A204.1 (cell line): ENCODE results near the gene TMEM178B.

Source experiments
- FAIRE-seq: peaks from 2 replicates; lab custom pipeline; 2012; peaks lifted over from hg19 to GRCh38; lab: Jason Lieb, UNC

The TMEM178B gene

DNA sequence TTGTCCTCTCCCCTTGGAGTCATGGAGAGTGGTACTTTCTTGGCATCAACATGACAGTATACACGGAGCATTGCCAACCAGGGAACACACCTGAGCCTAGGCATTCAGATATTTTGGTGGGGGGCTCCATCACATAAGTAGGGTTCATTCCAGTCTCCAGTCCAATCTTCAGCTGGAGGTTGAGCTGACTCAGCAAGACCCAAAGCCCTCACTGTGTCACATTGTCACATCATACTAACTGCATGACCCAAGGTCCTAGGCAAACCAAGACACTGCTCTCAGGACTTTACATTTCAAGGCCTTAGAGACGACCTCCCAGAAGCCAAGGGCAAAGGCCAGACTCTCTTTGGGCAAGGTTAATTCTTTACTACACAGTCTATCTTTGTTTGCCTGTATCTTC, 190.1 kb downstream of the TMEM178B start:
- no peak for FAIRE-seq

DNA sequence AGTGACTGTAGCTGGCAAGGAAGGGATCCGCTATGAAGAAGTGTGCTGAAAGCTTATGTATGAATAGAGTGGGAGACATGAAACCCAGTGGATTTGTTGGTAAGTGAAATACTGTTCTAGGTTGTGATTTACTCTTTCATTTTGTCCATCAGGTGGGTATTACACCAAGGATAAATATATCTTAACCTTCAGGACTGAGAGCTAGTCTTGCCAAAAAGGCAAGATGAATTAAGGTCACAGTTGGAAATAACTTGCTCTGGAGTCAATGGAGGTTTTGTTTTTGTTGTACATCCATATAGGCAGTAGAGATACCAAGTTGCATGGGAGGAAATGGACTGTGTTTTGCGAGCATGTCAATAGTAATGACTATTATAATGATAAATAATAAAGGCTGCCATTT, 190.6 kb downstream of the TMEM178B start:
- no peak for FAIRE-seq

DNA sequence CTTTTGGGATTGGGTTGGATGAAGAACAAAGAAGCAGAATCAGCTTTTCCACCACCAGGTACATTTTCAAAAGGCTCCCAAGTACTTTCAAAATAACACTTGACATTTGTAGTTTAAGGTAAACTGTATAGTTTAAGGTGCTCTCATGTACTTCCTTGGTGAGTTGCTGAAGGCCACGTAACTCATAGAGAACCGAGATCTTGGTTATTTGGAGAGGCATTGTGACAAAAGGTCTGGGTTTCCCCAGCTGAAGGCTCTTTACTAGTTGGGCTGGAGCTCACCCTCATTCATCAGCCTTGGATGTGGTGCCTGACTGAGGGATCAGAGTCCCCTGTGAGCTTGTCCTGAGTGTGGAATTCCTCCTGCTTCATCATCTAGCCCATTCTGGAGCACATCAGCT, 191.8 kb downstream of the TMEM178B start:
- no peak for FAIRE-seq

DNA sequence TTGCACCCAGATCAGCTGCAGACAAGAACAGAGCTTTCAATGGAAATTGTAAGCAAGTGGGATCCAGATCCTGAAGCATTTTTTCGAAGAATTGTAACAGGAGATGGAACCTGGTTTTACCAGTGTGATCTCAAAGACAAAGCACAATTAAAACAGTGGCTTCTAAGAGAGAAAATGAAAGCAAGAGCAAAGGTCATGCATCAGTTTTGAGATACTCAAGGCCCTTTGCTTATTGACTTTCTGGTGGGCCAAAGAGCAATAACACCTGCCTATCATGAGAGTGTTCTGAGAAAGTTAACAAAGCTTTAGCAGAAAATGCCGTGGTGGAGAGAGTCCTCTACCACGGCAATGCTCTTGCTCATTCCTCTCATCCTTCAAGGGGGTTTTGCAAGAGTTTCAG, 194.8 kb downstream of the TMEM178B start:
- FAIRE-seq: no peak

DNA sequence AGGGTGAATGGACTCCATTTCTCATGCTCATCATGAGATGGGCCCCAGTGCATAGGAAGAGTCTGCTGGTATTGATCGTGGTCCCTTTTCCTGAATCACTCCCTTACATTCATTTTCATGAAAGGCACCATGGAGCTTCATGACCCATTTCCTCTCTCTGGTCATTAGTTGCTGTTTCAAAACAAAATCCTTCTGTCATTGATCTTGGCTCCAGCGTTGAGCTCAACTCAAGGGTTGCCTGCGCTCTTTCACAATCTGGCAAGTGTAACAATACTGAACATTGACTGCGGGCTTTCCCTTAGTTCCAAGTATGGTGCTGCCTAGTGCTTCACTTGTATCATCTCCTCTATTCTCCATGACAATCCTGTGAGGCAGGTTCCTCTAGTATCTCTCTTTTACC, 197.6 kb downstream of the TMEM178B start:
- no peak for FAIRE-seq

DNA sequence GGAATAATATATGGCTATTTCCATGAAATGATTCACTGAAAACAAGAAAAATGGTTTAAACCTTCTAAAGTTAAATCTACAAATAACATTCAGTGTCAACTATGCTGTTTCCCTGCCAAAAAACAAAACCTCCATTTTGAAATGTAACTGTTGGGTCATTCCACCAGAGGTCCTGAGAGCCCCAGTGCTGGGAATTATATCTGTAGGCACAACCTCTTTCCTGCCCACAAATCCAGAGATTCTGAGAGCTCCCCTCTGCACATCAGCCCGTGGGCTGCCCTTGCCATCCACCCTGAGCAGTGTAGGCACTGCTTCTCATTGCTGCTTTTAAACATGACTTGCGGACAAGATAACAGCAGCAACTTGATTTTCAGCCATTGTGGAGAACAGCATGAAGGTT, 198.6 kb downstream of the TMEM178B start:
- FAIRE-seq: no peak

DNA sequence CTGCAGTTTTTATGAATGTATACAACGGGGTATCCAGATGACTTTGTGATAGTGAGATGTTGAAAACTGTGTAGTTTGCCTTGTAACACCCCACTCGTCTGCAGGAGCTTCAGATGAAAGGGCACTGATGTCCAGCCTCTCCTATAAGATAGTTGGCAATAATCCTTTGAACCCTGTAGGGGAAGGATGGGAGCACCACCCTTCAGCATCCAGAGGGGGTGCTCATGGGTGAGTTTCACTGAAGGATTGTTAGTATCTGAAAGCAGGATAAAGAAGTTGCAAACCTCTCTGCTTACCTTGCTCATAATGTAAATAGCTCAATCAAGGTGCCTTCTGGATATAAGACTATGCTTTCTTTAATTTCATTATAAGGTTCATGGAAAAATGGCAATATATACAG, 201.5 kb downstream of the TMEM178B start:
- FAIRE-seq: no peak

DNA sequence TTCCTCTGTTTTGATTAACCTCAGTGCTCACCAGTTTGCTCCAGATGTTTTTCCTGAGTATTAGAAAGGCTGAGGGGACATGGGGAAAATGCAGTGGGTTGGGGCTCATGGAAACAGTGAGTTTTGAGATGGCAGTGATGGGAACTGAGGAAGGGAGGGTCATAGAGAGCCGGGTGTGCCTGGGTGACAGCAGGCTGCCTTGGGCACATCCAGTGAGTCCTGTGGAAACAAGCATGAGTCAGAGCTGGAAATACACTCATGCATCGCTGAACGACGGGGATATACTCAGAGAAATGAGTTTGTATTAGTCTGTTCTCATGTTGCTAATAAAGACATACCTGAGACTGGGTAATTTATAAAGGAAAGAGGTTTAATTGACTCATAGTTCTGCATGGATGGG, 202.2 kb downstream of the TMEM178B start:
- FAIRE-seq: no peak

DNA sequence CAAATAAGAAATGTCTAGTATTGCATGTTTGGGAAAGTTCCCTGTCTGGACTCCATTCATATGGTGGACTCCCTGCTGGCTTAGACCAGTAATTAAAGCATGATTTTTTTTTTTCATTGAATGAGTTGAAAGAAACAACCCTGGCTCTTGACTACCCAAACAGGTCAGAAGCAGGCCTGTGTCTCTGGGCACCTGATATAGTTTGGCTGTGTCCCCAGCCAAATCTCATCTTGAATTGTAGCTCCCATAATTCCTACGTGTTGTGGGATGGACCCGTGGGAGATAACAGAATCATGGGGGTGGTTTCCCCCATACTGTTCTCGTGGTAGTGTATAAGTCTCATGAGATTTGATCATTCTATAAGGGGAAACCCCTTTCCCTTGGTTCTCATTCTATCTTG, 206.2 kb downstream of the TMEM178B start:
- FAIRE-seq: no peak

DNA sequence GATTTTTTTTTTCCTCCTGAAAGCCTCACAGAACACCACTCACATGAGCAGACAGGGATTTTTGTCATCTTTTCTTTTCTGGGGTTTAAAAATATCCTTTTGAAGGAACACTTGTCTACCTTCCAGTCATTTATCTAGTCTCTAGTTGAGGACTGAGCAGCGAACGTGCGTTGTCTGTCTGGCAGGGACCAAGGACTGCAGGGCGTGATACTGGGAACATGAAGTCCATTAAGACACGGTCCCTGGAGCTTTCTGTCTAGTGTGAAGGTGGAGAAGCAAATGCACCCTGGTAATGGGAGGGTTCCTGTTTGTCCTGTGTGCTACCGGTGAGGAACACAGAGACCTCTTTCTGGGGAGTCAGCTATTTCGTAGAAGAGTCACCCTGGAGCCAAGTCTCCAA, 207.4 kb downstream of the TMEM178B start:
- FAIRE-seq: no peak

DNA sequence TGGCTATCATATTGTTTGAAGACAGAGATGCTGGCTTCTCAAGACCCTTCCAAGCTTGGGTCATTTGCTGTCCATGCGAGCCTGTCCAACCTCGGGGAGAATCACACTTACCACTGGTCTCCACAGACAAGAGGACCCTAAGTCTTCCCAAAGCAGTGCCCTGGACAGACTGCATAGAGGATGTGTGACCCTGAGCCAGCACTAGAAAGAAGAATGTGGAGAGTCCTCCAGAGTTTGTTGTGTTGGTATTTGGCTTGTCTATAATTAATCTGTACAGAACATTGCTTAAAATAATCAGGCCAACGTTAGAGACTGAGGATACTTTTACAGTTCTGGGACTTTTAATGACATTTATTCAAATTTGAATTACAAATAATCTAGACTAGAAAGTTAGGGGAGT, 212.7 kb downstream of the TMEM178B start:
- FAIRE-seq: no peak

DNA sequence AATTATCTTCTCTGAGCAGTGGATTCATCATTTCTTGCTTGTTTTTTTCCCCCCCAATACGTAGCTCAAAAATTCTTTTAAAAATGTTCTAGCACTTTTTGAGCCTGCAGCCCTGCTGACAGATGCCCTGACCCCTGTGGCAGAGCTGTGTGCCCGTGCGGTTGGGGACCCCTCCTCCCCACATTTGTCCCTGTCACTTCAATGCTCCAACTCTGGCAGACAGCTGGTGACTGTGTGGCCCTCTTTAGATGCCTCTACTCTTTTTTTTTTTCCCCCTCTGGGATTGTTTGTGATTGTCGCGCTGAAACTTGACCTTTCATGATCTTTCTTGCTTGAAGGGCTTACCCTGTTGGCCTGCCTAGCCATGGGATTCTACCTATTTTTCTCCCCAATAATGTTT, 214.1 kb downstream of the TMEM178B start:
- no peak for FAIRE-seq

DNA sequence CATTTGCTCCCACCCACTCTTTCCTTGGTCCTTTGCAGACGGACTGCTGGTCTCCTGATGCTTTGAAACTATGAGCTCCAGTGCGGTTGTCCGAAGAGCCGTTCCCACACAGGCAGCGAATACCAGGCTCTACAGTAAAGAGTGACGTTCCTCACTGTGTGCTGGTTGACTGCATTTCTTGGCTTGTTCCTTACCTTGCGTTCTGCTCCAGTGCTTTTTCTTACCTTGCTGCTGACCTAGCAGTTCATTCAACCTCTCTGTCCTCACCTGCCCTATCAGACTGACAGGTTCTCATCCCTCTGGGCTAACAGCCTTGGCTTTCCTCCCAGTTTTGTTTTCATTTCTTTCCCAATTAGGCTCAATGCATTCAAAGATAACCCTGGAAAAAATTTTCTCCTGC, 214.8 kb downstream of the TMEM178B start:
- no peak for FAIRE-seq

DNA sequence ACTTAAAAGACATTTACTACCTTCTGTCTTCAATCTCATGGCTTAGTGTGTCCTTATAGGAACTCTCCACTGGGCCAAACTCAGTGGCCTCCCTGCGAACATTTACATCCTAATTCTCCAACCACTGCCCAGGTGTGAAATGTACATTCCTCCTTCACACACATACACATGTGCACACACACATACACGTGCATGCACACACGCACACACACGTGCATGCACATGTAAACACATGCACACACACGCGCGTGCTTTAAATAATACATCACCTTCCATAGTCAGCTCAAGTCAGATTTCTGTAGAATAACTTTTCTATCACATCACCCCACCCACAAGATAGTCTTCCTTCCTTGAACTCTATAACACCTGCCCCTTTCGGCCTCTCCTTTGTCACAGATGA, 216.5 kb downstream of the TMEM178B start:
- FAIRE-seq: no peak

DNA sequence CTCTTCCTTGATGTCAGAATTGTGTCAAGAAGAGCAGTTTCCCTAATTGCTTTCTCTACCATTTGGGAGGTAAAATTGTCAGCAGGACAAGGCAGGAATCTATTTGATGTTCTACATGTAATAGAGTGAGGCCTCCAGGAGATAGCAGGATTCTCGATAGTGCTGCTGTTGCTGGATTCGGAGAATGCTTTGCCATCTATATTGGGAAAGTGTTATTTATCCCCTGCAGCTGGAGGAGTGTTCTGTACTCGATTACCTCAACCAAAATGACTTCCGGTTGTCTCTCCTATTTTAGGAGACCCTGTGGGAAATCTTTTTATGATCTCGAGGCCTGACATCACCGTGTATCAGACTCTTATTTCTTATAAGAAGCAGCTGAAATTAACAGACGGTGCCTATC, 217.1 kb downstream of the TMEM178B start:
- FAIRE-seq: no peak

DNA sequence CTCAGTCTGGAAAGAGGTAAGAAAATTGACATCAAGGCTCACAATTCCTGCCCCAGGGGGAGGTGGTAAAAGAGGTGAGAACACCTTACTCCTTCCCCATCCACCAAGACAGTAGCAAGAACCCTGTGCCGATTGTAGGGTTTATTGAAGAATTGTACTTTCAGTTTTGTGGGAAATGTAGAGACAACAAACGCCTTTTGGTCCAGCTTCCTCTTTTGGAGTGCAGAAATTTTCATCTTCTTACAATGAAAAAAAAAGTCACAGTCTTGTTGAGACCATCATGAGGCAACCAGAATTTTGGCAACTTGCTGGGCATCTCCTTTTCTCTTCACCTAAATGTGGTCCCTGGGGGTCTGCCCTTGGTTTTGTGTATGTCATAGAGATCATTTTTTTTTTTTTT, 217.7 kb downstream of the TMEM178B start:
- no peak for FAIRE-seq

DNA sequence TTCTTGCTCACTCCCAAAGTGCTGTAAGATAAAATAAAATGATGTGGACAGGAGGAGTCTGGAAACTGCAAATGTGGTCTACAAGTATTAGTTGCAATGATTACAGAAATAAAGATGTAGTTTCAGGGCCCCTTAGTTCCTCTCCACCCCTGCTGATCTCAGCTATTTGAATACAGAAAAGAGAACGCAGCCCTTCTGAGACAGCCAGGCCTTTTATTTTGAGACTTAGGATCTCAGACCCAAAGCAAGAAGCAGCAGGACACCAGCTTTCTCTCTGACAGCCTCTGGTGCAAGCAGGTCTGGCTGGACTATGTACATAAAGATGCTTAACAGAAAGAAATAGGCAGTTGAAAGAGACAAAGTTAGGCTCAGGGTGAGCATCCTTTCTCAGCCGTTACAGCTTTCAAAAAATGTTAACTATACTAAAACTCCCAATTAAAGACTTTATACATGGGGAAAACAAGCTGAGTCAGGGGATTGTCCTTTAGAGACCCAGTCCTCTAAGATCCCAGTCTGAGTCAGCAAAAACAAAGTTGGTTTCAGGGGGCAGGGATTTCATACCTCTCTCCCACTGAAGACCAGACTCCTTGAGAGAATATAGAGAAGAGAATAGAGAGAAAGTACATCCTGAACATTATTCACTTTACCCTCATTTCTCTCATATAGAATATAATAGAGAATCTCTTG, 220.4 kb downstream of the TMEM178B start:
- no peak for FAIRE-seq

DNA sequence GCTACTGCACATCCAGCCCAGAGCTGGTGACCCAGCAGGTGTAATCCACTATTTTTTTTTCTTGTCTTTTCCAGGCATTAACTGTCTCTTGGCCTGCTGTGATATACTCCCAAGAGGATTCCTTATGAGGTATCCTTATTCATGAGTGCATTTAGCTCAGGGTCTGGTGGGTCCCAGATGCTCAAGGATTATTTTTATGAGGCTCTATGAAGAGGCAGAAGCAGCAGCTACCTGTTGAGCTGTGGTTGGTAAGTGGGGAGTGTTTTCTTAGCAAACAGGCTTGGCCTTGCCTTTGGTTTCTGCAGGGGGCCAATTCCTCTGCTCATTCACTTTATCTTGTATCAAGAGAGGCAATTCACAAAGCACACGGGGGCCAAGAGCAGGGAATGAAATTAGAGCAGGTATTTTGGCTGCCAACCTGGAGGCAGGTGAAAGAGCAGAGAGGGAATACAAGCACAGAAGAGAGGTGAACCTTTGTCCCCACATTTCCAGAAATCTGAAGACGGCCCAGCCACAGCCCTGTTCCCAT, 221.6 kb downstream of the TMEM178B start:
- FAIRE-seq: no peak

DNA sequence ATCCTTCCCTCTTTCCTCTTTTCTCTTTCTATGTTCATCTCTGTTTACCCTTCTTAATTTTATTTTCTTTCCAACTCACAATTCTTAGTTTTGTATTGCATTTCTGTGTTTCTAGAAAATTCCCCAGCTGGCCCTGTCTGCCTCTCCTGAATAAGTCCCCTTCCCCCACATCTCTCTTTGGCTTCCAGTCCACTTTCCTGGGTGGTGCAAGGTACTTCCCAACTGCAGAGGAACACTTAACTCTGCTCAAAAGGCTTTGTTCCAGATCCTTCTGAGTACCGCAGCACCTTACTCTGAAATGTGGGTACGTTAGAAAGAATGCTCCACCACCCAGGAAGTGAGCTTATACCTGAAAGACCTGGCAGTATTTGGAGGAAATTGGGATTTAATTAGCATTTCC, 227.0 kb downstream of the TMEM178B start:
- FAIRE-seq: no peak

DNA sequence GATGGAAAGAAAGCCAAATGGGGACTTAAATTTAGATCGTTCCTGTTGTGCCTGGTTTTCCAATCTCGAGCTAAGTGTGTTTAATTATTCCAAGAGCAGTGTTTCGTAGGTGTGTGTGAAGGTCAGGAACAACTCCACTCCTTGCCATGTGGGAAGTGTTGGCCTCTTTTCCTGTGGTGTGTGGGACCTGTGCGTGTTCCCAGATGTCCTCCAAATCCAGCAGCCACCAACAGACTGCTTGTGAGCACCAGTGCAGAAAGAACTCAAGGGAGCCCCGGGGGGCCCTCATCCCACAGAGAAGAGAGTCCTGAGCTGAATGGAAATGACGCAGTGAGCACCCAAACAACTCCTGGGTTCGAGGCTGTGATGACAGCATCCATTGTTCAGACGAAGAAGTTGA, 227.7 kb downstream of the TMEM178B start:
- FAIRE-seq: no peak

DNA sequence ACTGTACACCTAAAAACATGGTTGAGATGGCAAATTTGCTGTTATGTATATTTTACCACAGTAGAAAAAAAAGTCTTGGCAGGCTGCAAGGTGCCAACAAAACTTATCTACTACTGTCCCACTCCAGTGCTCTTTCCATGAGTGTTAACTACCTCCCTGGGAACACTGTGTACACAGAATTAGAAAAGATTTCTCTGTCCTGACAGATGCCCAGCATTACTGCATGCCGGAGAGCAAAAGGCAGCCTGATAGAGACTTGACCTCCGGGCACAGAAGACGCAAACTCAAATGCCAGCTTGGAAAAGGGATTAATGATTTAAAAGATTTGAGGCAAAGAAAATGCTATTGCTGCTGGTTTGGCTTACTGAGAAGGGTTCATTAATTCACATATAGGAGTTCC, 228.8 kb downstream of the TMEM178B start:
- no peak for FAIRE-seq

DNA sequence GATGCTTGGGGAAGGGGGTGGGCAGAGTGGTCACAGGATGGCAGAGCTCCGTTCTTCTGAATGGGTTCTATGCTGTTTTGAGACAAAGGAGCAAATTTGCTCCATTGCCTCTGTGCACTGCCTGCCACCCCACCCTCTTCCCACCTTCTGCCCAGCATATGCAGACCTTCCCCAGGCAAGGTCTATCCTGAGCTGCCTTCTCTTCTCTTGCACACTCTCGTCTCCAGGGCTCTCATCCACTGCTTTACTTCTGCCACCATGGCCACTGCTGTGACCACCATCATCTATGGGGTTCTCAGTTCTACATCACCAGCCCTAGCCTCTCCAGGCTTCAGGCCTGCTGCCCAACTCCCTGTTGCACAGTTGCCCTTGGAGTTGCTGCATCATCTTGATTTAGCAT, 230.4 kb downstream of the TMEM178B start:
- no peak for FAIRE-seq

DNA sequence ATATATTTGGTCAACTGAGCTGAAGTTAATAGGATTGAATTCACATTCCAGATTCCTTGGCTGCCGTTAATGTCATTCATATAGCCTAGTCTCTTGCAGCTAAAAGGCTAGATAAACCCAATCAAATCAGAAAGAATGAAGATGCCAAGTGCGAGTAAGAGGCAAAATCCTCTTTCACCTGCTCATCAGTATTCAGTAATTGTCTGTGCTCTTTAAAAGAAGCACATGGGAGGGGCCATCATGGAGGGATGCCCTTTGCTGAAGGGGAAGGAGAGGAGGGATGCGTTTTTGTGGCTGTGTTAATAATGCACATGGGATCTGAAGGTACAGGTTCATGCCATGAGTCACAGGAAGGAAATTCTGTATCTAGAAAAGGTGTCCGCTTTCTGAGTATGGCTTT, 232.2 kb downstream of the TMEM178B start:
- no peak for FAIRE-seq

DNA sequence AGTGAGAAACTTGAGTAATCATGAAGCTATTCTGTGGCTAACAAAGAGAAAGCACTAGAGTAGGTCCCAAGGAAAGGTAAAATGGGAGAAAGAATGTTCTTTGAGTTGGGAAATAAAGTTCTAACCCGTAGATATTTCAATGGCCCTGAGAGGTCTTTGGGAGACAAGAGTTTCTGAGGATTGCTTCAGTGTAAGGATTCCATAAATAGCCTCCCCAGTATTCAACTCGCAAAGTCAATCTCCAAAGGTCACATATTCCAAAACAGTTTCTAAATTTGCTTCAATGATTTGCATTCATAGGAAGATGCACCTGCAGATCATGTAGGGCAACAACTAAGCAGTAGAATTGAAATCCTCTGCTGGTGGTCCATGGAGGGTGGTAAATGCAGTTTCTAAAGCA, 238.5 kb downstream of the TMEM178B start:
- no peak for FAIRE-seq
